ENCODE measurements around the gene TMEM242.

The TMEM242 gene

GRCh38 chr6:157249826-157250225, 73.5 kb downstream of the TMEM242 start:
- no peak for DNase-seq (ENCODE audit: low read depth)

GRCh38 chr6:157248264-157248663, 75.1 kb downstream of the TMEM242 start:
- no peak for DNase-seq (ENCODE audit: low read depth)

GRCh38 chr6:157246771-157247484, 76.4 kb downstream of the TMEM242 start:
- DNase-seq (ENCODE audit: low read depth) = no peak

GRCh38 chr6:157246048-157246630, 77.2 kb downstream of the TMEM242 start:
- no peak for DNase-seq (ENCODE audit: low read depth)

- no peak for DNase-seq (ENCODE audit: low read depth)
These were observed 77.9 kb downstream of the TMEM242 start for GRCh38 chr6:157245436-157245835.

- no peak for DNase-seq (ENCODE audit: low read depth)
These were observed 78.5 kb downstream of the TMEM242 start for GRCh38 chr6:157244780-157245179.

GRCh38 chr6:157244175-157244574, 79.1 kb downstream of the TMEM242 start:
- DNase-seq (ENCODE audit: low read depth) = no peak

GRCh38 chr6:157242791-157243190, 80.5 kb downstream of the TMEM242 start:
- DNase-seq (ENCODE audit: low read depth) = no peak

GRCh38 chr6:157240960-157241311, 82.4 kb downstream of the TMEM242 start:
- no peak for DNase-seq (ENCODE audit: low read depth)

GRCh38 chr6:157240059-157240959, 83.0 kb downstream of the TMEM242 start:
- no peak for DNase-seq (ENCODE audit: low read depth)

GRCh38 chr6:157239671-157240058, 83.7 kb downstream of the TMEM242 start:
- DNase-seq (ENCODE audit: low read depth) = no peak

Measured in stimulated activated CD8-positive, alpha-beta memory T cell treated with anti-CD3 and anti-CD28 coated beads, Interleukin-12 subunit alpha, Interleukin-12 subunit beta, amount 100 ng/mL, for 1 hour (primary cell).